GM19035 (cell line): ENCODE results near the gene WWOX.
"Not testable (repeated sequence)": the region's sequence is repeated elsewhere in the genome, so short reads cannot be mapped to it uniquely, and the experiment has no call there.

ENCODE experiments used
- ATAC-seq: cut with Tn5 transposase; IDR thresholded peaks from one replicate; pipeline ENCODE4 v1.9.1; 2021; ENCODE audit not compliant: unreplicated experiment

WWOX gene

DNA sequence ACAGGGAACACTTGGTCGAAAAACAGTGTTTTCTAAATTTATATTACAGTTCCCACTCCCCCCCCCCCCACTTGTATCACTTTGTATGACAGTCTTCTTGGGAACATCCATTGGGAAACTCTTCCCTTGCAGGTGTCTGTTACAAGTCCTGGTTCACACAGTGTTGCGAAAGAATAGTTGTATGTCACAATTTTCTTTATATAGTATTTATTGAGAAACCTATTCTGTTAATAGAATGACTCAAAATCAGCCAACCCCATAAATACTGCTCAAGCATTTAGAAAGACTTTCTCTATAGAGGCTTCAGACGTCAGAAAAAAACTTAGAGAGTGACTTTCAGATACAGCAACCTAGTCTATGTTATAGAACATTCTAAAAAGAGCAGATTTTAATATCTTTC lies 414.4 kb downstream of the WWOX start:
- no peak for ATAC-seq

DNA sequence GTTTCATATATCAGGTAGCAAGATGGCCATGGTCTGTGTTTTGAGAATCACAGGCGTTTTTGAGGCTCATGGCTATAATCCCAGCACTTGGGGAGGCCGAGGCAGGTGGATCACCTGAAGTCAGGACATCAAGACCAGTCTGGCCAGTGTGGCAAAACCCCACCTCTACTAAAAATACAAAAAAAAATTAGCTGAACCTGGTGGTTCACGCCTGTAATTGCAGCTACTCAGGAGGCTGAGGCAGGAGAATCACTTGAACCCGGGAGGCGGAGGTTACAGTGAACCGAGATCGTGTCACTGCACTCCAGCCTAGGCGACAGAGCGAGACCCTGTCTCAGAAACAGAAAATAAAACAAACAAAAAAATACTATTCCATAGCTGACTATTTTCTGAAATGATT lies 415.4 kb downstream of the WWOX start:
- ATAC-seq = not testable (repeated sequence)

DNA sequence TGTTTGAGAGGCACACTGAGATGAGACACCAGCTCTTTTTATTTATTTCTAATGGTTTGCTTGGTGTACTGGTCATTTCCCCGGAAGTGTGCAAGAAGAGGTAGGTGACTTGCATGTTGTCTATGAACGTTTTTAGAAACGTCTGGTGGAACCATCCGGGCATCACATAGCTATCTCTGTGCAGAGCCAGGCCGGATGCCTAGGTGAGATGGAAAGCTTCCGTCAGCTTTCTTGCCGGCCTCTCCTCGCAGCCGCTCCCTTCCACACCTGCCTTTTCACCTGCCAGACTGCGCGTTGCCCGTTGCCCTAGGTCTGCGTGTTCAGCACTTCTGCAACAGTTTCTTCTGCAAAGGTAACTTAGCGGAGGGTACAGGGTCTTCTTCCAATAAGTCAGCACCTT lies 416.0 kb downstream of the WWOX start:
- ATAC-seq = no peak

DNA sequence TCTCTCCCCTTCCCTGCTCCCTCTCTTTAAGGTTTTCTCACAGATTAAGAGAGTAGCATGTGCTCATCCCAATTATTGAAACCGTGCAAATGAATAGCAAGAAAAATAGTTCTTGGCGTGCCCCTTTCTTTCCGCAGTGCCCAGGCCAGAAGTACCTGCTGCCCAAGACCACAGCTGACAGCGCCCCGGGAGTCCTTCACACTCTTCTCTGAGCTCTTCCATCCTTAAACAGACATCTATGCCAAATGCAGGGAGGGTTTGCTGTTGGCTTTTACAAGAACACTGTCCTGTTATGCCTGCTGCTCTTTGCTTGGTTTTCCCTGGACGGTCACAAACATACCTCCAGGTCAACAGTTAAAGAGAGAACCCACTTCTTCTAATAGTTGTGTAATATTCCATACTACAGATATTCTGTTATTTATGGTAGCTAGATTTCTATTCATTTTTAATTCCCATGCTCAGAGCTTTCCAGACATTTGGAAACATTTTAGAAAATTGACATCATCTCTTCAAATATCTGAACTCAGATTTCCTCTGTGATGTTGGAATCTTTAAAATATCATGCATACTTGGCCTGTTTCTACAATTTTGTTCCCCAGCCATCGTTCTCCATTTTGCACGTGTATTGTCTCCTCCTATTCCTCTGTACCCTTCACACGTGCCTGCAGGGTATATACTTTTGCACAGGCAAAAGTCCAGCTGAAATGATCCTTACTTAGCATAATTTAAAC lies 416.7 kb downstream of the WWOX start:
- no peak for ATAC-seq

DNA sequence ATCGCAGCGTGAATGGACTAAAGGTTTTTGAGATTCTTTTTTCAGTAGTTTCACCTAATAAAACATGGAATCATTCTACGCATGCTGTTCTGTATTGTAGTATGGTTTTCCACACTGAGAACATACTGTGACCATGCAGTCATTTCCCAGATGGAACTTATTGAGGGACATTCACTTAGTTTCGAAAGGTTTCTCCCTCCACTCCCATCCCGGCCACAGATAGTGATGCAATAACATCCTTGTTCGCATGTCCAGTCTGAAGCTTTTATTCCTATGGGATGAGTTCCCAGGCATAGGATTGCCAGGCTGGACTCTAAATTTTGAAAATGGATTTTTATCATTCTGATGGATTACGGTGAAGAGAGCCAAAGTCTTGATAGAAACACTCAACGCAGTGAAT lies 420.4 kb downstream of the WWOX start:
- no peak for ATAC-seq

DNA sequence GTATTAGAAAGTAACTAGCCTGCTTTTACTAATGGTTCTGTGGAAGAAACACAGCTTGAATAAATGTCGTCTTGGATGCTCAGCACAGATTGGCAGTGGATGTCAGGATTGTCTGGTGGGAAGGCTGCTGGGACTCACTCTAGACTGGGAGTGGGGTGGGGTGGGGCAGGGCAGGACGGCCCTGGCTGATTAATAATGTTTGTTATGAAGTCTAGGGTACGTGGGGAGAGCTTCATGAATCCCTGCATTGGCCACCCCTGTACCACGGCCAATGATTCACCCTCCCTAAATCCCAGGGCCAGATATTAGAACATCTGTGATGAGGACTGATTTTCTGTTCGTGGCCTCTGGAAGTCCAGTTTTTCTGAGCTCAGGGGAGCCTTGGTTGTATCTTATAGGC lies 421.0 kb downstream of the WWOX start:
- ATAC-seq = no peak

DNA sequence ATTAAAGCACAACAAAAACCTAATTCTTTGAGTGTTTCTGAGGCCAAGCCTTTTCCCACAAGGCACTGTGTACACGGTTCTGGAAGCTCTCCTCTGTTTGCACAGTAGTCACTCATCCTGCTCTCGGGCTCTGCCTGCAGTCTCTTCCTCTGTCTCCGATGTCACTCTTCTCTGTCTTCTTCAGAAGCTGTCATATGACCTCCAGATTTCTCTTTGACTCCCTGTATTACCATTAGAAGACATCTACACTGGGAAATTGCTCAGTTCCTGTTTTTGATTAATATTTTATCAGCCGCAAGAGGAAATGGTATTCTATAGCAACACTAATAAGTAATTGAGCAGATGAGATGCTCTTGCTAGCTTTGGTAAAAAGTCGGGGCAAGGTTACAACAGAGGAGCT lies 422.9 kb downstream of the WWOX start:
- no peak for ATAC-seq

DNA sequence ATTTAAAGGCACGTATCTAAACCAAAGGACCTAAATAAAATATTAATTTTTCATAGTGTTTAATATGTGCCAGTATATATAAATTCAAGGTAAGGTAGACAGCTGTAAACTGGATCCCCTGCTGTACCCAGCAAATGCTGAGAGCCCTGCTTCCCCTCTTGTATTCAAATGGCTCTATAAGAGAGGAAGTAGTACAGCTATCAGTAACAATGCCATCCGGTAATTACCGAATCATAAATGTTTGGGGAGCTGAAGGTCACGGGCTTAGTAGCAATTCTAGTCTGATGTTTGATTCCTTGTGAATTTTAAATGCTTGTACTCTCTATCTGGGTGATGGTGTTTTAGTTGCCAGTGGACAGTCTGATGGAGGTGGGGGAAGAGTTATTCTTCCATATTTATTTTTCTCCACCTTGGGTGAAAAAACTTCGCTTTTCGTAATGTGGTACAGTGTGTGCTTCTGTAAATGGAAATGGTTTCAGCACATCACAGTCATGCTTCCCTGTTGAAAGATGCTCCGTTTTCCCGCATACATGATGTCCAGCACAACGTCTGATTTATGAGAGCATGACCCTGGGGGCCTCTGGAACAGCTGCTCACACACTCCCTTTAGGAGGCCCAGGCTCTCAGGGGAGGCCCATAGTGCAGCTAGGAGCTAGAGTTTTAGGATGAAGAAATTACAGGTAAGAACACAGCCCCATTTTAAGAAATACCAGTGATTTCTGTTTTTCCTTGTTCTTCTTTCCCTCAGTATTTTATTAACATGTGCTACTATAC lies 423.9 kb downstream of the WWOX start:
- no peak for ATAC-seq

DNA sequence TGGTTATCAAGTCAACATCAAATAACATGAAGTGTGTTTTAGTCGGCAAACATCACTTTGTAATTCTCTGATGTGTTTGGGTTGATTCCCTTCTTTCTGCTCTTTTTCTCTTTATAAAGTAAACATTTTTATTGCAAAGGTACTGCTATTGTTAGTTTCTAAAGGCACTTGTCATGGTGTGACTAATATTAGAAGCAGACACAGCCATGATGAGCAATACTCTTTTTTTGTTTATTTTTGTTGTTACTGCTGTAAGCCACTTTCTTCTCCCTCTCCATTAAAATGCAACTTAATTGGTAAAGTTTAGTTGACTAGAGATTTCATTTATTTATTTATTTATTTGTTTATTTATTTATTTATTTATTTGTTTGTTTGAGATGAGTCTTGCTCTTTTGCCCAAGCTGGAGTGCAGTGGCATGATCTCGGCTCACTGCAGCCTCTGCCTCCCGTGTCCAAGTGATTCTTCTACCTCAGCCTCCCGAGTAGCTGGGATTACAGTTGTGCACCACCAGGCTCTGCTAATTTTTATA lies 424.7 kb downstream of the WWOX start:
- ATAC-seq = no peak

DNA sequence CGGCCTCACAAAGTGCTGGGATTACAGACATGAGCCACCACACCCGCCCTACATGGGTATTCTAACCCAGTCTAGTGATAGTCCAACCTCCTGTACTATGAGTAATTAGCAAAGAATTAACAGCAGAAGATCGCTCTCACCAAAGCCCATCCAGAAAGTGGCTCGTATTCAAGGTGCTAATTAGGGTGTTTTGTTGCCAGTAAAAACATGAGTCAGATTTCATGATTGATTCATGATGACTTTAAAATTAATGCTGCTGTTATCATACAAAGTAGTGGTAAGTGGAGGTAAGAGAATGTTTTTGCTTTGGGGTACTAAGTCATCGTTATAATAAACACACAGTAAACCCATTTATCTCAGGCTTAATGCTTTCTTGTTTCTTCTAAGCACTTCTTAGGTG lies 428.8 kb downstream of the WWOX start:
- ATAC-seq = no peak

DNA sequence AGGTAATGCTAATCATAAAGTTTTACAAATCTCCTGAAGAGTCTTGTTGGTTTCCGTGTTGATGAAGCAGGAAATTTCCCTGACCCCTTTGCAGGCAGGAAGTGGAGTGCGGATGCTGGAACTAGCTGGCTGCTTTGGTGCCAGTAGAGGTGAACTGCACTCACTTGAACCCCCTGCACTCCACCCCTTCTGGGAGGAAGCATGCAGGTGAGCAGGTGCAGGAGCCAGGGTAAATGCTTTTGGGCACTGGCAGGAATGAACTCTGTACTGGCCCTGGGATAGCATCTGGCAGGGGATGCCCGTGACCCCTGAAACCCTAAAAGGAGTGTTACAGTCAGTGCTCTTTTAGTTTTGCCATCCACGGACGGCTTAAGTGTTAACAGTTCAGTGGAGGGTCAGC lies 430.4 kb downstream of the WWOX start:
- ATAC-seq = no peak

DNA sequence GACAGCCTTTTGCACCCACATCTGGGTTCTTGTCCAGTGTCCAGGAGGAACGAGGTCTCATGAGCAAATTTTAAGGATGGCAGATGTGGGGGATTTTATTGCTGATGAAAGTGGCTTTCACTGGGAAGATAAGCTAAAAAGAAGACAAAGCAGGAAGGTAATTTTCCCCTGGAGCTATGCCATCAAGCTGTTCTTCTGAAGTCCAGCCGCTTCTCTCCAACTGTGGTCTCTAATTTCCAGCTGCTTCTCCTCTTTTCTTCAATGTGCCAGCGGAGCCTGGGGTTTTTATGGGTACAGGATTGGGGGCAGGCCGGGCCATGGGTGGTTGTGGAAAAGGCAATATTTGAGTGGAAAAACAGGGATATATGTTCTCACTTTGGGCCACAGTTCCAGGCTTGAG lies 430.8 kb downstream of the WWOX start:
- ATAC-seq = no peak

DNA sequence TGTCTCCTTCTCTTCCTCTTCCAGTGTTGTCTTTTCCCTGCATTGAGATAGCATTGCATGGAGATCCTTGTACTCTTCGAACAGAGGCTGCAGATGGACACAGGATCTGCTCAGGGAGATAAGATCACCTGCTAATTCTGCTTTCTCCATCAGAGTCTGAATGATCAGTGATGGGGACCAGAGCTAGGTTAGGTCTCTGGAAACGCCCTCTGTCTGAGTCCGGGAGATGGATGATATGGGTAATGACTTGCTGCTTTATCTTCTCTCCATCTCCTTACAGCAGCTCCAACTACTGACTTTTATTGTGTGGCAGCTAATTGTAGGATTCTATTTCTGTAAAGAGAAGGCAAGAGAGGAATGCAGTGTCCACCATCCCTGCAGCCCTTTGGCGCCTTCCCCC lies 435.6 kb downstream of the WWOX start:
- no peak for ATAC-seq

DNA sequence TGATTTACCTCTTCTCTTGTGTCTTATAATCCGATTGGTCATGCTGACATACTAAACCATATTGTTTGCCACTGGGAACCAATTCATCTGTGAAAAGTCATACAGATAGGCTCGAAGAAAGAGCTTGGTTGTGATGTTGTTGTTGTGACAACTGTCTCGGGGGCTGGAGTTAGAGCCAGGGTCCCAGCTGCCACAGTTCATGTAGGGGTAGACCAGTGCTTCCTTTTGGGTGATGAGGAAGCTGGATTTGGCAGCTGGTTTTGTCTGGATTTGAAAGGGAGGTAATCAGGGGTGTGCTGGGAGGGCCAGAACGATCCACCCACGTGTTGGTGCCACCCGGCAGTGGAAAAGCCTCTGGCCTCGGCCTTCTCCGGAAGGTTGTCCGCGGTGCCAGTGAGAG lies 438.1 kb downstream of the WWOX start:
- ATAC-seq = no peak

DNA sequence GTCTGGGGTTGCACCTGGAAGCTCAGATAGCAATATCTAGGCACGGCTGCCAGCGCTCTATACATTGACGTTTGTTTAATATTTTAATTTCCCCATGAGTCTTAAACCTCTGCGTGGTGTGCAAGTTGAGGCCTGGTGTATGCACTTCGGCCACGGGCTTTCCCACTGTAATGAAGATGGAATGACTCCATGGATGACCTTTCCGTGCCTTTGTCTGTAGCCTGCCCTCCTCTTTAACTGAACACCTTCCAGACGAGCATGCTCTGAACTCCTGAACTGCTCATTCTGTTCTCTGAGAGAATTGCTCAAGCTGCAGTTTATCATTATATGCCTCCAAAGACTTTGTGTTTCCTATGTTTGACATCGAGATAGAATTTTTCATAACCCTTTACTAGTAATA lies 438.8 kb downstream of the WWOX start:
- no peak for ATAC-seq

DNA sequence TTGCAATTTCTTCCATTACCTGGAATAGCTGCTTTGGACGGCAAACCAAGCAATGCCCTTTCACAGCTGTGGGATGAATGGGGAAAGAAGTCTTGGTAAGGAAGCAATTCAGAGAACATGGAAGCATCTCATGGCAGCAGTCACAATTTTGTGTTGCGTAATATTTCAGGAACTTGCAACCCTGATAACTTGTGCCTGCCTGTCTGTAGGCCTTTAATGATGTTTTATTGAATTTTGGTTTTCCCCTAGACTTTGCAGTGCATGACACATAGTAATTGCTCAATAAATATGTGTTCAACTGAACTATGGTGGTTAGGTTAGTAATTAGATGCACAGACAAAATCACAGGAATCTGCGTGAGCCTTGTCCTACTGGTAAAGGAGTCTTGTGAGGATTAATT lies 439.5 kb downstream of the WWOX start:
- no peak for ATAC-seq

DNA sequence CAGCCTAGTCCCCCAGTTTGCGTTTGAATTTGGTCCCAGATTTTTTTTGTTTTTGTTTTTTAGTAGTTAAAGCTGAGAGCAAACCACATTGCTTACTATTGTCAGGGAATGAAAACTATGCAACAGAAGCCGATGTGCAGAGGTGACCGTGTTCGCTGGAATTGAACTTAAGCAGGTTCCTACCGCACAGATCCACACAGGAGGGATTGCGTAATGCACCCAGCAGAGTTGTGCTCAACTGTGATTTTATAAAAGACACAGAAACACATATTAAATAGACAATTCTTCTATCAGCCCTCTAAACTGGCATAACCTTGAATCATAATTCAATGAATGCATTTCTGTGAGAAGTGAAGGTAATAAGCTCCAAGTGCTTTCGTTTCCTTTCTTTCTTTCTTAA lies 443.0 kb downstream of the WWOX start:
- no peak for ATAC-seq

DNA sequence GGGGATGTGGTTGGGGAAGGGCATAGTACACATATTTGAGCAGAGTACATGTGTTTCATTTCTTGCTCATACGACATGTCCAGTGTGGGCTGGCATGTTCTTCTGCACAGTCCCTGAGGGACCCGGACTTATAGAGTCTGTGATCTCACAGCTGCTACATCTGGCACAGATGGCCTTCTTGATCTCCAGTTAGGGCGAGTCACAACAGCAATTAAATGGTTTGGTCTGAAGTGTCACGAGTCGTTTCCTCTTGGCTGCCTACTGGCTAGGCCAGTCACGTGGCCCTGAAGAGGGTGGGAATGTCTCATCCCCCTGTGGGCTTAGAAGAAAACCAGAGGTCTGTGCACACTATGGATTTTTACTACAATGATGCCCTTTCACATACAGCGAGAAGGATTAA lies 443.6 kb downstream of the WWOX start:
- ATAC-seq = no peak

DNA sequence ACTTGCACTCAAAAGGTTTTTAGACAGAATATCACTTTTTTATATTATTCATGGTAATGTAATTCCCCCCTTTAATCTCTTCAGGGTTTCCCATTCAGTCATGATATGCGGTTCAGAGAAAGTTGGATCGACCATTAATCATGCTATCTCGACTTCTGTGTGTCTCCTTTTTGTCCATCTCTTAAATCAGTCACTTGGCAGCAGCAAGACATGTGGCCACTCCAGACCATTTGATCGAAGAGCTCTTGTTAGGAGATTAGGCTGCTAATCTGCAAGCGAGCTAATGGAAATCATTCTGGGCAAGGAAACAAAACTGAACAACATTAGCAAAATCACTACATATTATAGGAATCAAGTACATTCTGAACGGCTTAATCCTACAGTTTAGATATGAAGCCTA lies 449.9 kb downstream of the WWOX start:
- ATAC-seq = no peak

DNA sequence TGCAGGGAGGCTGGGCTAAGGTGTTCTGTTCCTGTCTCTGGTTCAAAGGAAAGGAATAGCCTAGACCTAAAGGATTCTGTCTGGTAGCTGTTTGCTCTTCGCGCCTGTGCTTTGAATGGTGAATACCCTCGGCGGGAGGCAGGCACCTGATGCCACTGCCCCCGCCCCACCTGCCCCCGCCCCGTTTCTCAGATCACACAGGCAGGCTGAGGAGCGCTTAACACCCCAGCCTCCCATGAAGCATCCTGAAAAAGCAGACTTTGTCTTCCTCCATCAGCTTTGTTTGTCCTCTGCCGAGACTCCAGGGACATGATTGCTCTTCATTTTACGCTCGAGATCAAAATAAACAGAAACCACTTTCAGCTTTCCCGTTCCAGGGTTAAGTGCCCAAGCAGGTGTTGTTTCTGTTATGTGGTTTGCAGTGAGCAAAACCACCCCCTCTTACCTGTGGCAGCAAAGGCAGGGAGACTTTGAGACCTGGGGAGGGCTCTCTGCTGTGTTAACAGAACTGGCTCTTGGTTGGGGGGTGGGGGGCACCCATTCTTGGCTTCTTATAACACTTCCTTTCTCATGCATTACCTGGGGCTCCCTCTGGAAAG lies 452.1 kb downstream of the WWOX start:
- no peak for ATAC-seq

DNA sequence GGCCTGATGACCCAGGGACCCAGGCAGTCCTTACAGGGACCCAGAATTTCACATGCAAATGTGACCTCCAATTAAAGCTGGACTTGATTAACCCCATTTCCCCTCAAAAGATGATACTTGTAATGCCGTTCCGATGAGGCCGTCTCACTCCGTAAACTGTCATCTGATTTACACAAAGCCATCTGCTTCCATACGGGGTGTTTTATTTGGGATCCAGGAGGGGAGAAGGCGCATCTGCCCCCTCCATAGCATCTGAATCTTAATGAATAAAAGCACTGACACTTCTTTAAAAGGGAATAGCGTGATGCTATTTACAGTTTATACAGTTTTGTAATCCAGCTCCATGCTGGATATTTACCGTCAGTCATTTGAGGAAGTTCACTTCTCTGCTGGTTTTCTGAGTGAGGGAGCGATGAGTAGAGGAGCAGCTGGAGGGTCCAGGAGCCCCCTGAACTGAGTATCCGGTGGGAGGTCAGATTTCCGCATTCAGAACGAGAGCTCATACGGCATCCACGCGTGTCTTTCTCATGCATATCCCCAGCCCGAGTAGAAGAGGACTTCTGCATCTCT lies 452.7 kb downstream of the WWOX start:
- no peak for ATAC-seq

DNA sequence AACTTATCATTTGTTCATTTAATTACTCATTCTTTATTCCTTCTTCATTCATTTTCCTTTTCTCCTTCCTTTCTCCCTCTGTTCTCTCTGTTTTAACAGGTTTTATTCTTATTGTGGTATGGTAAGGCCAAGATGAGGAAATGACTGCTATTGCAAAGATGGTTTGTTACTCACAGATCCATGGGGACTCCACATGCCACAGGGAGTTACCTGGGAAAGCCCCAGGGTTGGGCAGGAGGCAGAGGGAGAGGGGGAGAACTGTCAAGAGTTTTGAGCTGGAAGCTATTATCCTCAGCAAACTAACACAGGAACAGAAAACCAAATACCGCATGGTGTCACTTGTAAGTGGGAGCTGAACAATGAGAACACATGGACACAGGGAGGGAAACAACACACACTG lies 453.3 kb downstream of the WWOX start:
- ATAC-seq = no peak
